ENCODE results near the gene HOXD13.
A peak's percentile ranks its signal among the peaks of the same experiment; 100 is the strongest.

The HOXD13 gene

DNA sequence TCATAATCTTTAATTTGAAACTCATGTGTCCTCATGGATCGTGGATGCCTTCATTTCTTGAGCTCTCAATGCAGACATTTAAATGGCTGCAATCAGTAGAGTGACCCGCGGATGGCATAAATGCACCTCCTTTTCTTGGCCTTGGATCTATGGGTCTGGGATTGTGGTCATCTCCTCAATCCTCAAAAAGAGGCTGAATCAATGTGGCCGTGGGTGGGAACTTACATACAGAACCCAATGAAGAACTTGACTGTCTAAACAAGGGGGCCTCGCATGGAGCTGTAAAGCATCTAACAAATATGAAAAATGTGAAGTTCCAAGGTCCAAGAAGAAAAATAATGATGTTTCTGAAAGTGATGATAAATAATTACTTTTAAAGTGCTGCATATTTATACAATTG is 2.9 kb downstream of the HOXD13 start:
- DNase-seq (ENCODE audit: low read depth), result no peak

DNA sequence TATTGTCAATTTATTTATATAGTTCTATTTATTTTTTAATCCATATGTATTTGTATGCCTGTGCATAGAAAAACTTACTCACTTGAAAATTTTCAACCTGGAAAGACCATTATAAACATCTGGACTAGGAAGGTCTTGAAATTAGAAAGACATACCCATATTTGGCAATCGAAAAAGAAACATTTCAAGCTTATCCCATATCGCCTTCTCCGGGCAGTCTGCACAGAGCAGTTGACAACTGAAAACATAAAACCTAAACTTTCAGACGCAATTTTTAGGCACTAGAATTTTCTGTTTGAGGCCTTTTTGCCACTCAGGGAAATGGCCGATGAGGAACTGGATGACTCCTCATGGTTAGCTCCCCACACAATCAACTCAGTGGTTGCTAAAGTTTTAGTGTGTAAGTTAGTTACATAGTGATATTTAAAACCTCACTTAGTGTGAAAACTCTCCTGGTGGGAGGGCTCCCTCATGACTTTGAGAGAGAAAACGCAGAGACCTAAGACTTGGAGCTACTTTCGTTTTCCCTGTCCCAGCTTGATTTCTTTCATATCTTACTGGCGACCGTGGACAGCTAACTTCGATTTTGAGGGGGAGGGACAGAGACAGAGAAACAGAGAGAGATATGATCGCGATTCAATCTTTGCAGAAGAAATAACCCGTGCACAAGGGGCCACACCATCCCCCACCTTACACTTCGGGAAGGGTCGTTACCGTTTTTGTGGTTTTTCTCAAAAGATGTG is 3.9 kb downstream of the HOXD13 start:
- no peak for DNase-seq (ENCODE audit: low read depth)

DNA sequence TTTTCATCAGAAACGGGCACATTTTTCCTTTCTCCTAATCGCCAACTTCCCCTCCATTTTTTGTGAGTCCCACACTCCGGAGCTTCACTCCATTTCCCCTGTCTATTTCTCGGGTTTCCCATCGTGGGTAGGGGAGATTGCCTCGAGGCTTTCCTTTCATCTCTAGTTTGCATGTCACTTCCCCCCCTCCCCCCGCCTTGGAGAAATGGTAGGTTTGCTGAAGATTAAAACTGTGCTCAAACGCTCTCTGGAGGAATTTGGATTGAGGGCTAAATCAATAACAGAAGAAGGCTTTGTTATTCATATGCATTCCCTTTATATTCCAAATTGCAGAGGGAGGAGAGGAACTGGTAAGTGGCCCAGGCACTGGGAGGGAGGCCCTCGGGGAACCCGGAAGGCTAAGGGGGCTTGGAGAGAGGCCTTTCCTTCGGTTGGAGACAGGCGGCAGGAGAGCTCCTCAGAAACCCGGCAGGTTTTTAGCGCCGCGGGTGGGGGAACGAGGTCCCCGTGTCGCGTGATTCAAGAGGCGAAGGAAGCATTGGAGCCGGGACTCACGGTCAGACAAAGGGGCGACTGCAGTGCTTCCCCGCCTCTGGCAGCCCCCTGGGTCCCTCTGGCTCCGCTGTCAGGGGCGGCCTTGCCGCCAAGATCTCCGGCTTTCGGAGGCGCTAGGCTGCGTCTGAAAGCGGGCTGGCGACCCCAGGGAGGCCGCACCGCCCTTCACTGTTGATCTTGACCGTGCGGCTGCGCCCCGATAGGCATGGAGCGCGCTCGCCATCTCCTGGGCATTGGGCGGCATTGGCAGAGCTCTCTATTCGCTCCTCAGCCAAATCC is 4.7 kb downstream of the HOXD13 start:
- DNase-seq (ENCODE audit: low read depth), result peak; percentile 28

DNA sequence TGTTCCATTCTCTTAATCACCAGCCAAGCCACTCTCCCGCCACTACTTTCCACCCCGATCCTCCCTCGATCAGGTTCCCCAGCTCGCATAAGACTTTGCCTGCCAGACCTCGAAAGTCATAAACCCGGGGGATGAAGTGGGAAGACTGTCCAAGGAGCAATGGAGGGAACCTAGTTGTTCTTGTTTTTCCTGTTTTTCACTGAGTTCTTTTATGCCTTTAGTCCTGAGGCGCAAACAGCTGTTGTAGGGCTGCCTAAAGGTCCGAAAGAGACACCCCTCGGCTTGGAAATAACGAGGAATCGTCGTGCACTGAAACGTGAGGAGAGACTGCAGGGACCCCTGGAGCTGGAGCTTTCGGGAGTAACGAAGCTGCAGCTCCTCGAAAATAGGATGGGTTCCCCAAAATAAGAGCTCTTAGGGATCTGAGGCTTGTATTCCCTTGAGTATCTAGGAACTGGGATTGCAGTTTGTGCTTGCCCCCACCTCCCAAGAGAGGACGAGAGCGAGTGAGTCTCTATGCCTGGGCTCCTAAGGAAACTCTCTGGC is 5.4 kb downstream of the HOXD13 start:
- no peak for DNase-seq (ENCODE audit: low read depth)

DNA sequence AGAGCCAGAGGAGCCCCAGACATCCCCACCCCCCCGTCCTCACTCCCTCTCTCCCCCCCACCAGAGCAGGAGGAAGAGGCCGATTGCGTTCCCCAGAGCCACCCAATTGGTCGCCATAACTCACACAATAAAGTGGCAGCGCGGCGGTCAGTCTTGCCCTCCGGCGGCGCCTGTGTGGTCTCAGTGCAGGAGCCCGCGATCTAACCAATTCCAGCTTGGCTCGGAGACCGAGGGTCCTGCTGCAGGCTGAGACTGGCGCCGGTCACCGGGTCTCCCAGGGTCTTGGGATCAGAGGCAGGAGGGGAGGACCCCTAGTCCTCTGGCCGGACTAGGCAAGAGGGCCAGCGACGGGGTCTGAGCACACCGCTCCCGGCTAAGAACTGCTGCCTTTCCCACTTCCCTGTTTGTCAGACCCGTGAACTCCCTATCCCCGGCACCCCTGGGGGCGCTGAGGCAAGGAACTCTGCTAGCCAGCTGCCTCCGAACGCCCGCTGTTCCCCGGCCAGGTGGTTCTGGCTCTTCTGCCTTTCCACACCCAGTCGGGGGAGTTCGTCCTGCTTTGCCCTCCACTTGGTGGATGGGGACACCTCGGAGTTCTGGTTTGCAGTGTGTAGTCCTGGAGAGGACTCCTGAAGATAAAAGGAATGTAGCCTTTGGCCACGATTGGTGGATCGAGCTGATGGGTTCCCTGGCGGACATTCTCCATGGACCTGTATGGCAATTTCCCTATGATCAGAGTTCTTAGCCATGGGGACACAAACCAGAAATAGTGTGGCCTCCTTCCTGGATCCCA is 6.0 kb downstream of the HOXD13 start:
- DNase-seq (ENCODE audit: low read depth), result no peak

DNA sequence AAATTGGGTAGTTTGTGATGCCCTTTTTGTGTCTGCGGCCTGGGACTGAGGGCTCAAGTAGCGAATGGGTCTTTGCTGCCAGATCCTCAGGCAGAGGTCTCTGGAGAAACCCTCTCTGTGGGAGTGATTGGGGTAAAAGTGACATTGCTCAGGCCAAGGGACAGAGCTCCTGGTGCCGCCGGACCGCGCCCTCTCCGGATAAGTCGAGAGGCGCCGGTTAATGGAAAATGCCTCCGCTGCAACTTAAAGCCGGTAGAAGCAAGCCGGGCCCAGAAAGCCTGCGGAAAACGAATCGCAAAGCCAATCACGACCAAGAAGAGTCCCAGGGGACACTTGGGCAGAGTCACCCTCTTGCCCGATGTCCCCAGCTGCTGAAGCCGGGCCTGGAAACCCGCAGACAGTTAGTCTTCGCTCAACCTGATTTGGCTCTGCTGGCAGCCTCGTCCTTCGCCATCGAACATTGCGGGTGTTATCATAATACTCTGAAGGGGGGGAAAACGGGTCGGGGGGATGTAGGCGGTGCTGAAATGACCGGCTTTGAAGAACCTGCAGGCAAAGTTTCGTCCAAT is 6.7 kb downstream of the HOXD13 start:
- no peak for DNase-seq (ENCODE audit: low read depth)

DNA sequence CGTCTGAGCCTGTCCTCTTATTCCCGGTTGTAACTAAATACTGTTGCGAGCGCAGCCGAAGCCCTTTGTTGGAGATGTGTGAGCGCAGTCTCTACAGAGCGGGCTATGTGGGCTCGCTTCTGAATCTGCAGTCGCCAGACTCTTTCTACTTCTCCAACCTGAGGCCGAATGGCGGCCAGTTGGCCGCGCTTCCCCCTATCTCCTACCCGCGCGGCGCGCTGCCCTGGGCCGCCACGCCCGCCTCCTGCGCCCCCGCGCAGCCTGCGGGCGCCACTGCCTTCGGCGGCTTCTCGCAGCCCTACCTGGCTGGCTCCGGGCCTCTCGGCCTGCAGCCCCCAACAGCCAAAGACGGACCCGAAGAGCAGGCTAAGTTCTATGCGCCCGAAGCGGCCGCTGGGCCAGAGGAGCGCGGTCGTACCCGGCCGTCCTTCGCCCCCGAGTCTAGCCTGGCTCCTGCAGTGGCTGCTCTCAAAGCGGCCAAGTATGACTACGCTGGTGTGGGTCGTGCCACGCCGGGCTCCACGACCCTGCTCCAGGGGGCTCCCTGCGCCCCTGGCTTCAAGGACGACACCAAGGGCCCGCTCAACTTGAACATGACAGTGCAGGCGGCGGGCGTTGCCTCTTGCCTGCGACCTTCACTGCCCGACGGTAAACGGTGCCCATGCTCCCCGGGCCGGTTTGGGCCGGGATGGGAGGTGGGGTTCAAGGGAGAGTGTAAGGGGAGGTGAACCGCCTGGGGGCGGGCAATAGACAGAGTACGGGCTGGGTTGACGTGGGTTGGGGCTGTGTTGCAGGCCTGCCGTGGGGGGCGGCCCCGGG is 7.4 kb downstream of the HOXD13 start, which contains the start of gene HOXD12:
Gene HOXD12 (plus strand): TSS at position 68 of the 819 bp plus-strand sequence. CDS start 7 bp downstream, at position 75.
- DNase-seq (ENCODE audit: low read depth), result no peak

DNA sequence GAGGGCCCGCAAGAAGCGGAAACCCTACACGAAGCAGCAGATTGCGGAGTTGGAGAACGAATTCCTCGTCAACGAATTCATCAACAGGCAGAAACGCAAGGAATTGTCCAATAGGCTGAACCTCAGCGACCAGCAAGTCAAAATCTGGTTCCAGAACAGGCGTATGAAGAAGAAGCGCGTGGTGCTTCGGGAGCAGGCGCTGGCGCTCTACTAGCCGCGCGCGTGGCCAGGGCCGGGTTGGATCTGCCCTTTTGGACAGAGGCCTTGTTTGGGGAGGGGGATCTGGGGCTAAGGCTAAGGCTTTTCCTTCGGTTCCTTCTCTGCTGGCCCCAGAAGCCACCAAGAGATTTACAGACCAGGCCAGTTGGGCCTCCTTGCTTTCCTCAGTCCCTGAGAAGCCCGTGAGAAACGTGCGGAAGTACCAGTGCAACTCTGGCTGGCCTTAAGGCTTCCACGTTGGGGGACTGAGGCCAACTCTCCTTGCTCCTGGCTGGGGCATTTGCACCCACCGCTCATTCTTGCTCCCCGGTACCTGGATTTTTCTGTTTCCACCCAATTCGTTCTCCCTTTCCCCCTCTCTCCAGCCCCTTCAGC is 8.1 kb downstream of the HOXD13 start:
- DNase-seq (ENCODE audit: low read depth), result no peak

DNA sequence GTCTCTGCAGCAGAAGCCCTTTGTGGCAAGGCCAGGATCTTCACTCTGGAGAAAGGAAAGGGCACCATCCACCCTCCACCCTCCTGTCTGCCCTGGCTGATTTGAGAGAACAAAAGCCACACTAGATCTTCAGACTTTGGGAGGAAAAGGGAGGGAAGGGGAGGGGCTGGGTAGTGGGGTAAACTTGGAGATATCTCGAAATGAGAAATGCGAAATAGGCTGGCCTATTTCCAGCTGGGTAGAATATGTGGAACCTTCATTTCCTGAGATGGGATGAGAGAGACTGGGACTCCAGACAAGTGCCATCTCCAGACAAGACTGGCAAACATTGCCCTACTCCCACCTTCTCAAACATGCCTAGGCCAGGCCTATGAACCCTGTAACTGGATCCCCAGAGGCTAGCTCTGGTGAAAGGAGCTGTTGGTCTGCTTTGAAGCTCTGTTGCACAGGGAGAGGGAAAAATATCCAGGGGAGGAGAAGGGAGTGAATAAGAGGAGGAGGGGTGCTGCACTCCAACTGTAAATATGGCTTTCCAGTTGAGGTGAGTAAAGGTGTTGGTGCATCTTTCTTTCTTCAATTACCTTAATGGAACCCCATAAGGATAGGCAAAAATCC is 8.8 kb downstream of the HOXD13 start:
- DNase-seq (ENCODE audit: low read depth), result no peak

DNA sequence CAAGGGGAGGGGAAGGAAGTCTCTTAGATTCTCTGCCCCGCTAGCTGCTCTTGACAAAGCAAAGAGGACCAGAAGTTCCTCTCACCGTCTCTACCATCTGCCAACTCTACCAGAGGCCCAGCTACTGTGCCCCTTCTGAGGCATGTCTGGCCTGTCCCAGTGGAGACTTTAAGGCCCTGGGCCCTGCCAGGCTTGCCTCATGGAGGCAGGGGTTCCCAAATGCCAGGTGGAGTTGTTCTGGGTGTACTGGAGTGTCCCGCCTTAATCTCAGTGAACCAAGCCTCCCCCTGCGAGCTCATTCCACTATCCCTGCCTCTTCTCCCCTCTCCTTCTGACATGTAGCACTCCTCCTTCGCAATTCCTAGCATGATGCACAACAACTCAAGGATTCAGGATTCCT is 9.3 kb downstream of the HOXD13 start:
- DNase-seq (ENCODE audit: low read depth), result no peak

DNA sequence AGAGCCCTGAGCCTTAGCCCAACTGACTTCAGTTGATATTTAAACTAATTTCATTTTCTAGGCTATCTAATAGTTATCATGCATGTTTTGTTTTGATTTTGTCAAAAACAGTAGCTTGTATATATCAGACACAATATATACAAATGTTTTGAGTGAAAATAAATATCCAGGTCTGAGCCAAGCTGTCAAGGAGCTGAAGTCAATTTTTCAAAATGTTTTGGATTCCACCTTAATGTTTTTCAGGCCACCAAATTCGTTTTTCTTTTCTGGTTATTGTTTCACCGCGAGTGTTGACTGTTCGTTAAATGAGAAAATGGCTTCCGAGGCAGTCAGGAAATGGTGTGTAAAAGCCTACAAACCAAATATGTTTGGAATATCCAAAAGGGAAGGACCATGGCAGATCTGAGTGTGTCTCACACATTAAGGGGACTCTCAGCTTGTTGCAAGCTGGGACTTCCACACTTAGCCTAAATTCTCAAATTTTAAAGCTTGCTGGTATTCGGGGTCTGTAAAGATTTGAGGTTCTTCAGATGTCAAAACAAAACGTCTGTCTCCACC is 9.9 kb downstream of the HOXD13 start:
- no peak for DNase-seq (ENCODE audit: low read depth)

DNA sequence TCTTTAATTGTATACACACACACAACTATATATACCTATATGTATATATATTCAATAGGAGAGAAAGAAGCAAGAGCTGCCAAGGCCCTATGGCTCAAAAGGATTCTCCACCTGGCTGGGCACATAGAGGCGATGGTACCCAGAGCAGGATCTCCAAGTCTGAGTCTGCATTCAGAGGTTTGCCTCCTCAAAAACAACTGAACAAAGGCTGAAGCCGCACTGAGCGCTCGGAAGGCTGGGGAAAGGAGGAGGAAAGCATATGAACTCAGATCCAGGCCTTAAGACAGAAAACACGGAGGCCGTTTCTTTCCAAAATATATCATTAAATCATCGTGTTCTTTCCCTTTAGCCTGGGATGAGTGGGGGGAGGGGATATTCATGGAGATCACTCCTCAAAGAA is 10.7 kb downstream of the HOXD13 start:
- DNase-seq (ENCODE audit: low read depth), result no peak

DNA sequence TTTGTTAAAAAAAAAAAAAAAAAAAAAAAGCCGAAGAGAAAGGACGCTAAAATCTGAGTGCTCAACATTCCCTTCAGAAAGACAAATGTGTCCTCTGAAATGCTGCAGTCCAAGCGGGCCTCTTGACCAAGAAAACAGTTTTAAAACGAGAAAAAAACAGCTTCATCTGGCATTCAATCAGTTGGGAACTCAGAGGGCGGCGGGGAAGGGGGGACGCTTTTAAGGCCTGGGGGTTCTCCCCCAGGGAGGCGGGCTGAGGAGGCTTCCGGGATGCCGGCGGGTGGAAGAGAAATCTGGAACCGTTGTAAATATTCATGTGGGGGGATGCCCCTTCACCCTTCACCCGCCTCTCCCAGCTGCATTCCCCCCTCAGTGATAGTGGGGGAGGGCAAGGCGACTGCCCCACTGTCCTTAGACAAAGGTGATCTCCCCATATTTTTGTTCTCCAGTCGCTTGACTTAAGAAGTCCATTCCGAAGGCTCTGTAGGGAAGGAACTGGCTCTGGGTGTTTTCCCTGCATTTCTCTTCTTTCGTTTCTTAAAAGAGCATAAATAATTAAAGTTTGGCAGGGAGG is 11.3 kb downstream of the HOXD13 start:
- no peak for DNase-seq (ENCODE audit: low read depth)

DNA sequence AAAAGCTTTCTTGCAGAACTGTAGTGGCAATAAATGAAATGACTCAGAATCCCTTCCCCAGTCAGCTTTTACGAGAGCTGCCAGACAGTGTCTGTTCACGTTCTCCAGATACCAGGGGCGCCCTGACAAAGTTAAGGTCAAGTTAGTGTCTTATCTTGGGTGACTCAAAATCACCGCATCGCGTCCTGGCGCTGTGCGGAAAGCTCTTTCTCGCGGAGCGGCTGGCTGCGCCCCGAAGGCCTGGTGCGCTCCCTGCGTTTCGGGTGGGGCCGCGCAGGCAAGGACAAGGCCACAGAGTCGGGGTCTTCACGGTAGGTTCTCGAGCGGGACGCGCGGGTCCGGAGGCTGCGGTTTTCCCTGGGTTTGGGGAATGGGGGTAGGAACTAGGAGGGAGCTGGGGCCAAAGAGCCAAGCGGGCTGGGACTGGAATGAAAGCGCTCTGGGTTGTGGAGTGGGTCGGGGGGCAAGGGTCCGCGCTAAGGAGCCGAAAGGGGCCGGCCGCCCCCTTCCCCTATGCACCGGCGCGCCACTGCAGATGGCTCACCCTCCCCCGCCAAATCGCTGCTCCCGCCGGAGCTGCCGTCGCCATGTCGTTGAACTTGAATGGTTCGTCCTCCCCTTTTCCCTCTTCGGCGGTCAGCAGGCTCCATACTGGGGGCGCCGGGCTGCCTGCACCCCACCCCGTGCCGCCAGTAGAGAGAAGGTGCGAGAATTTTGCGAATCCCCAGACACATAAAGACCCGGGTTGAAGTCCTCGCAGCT is 12.0 kb downstream of the HOXD13 start:
- no peak for DNase-seq (ENCODE audit: low read depth)

DNA sequence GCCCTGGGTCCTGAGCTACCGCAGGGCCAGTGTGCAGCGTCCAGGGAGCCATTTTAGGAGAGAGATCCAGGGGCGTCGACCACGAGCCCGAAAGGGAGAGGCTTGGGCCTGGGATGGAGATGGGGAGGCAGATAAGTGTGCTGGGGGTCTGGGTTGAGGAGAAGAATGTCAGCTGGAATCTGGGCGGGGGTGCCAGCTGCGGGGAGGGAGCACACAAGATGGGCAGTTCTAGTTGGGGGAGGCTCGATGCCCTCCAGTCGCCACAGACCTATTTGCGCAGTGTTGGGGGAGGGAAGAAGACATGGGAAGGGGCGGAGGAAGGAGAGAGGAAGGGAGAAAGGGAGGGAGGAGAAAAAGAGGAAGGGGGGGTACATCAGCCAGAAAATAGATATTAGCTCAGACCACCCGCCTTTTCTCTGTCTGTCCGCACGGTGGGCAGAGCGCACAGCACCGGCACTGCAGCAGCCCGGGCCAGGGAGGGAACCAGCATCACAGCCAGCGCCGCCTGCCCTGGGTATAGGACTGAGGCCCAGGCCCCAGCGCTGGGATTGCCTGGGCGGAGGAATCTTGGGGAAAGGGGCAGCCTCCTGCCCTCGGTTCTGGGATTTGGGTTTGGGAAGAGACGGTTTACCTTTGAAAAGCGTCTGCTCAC is 12.7 kb downstream of the HOXD13 start:
- DNase-seq (ENCODE audit: low read depth), result no peak

DNA sequence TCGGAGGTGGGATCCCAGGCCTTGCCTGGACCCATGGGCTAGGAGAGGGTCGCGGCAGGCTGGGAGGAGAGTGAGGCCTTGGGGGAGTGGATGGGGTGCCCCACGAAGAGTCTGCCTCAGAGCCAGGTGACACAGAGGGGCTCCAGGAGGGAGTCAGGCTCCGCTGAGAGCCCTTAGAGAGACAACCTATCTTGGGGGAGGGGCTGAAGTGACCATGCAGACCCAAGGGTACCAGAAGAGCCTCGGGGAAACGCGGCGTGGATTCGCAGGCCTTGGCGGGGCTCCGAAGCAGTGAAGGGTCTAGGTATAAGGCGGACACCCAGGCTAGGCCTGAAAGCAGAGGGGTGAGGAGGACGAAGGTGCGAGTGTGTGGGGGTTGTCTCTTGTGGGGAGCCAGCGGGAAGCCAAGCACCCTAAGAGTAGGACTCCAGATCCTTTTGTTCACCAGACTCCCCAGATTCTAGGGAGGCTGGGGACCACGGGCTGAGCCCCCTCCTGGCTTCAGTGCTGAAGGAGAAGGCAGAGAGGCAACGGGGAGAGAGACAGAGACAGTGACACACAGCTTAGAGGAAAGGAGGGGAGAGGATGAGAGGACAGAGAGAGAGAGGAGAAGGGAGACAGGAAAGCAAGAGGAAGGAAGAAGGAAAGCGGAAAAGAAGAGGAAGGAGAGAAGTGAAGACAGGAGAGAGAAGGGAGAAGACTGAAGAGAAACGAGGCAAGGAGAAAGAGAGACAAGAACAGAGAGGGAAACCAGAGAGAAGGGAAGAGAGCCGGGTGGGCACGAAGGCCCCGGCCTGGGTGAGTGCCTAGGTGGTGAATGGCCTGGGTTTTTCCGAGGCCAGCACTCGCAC is 13.4 kb downstream of the HOXD13 start:
- no peak for DNase-seq (ENCODE audit: low read depth)
